ENCODE data around the gene MYO1E. TPM values are rescaled to one million over a fixed set of nuclear protein-coding genes. Genes with fewer than 3 reads are reported as not detected.

Gene MYO1E
- total and polyA plus RNA-seq, 2 of the 4 experiments (the other 2 are of a cell fraction) = 13.4 to 37.3 TPM

DNA sequence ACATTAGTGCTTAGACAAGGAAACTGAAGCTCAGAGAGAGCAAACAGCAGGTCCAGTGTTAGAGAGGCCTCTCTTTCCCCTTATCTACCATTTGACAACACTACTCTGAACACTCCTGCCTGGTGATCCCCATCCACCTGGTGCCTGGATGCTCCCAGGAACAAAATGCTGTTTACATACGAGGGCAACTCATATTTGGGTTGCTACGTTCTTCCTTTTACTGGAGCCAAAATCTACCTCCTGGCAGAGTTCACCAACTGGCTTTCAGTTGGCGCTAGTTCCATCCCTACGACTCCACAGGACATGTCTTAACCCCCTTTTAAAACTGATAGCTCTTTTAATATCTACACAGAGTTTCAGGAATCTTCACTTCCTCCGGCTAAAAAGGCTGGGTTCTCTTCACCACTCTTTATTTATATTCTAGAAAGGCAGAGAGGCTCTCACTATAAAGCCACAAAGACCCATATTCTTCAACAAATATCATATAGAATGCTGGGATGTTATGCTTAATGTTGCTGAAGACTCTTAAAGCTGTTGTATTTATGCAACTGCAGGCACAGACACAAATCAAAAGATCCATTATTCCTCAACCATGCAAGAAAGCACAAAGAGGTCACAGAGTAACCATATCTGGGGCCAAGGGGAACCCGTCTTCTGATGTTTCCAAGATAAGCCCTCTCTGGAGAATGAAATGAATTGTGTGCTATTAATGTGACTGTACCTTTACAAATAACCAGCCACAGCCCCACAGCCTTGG lies 219.8 kb downstream of the MYO1E start:
- Histone ChIP-seq H4K8ac (ENCODE audit: low read depth in 2 of 2, low read length in 2 of 2) (no peak overlapping the region), H3K14ac (replicated peaks; ENCODE audit: low read depth, low read length) (no peak overlapping the region), H2BK15ac (ENCODE audit: low read depth, low read length) (no peak overlapping the region), H4K91ac (ENCODE audit: insufficient read depth, low read depth, low read length) (no peak overlapping the region), H3K9me3 (ENCODE audit: control insufficient read depth, insufficient read depth, low read length) (no peaks in the 10 kb centered on the region), H3K27ac (ENCODE audit: insufficient read depth, low read length) (no peak overlapping the region), H3K27me3 (ENCODE audit: control insufficient read depth, insufficient read depth, low read length) (no peaks in the 10 kb centered on the region), H3K36me3 (ENCODE audit: control insufficient read depth, insufficient read depth, low read length) (peaks cover 25% of the 10 kb centered on the region), H3K9me1 (ENCODE audit: insufficient read depth, low read length) (peaks cover 5% of the 10 kb centered on the region; the same call in 1 of the 2 replicates), H3K4me2 (ENCODE audit: low read depth, low read length) (no peak overlapping the region), H4K20me1 (ENCODE audit: insufficient read depth, low read length) (no peaks in the 10 kb centered on the region), H3K18ac (ENCODE audit: low read depth, low read length) (no peak overlapping the region), H2AK5ac (ENCODE audit: low read depth, low read length) (no peak overlapping the region), H2AFZ (replicated peaks; ENCODE audit: low read length, poor library complexity) (no peak overlapping the region), H3K79me1 (ENCODE audit: low read depth in 1 of 2, low read length in 2 of 2) (peaks cover 0 to 6% of the 10 kb centered on the region in 2 experiments; a peak in 2 of 4 replicates), H3K9ac (ENCODE audit: low read depth, low read length) (no peak overlapping the region), H3K4me1 (ENCODE audit: control insufficient read depth, insufficient read depth, low read length) (peaks cover 3% of the 10 kb centered on the region; the same call in 1 of the 2 replicates), H2BK120ac (ENCODE audit: low read depth, low read length) (no peak overlapping the region), H2BK20ac (ENCODE audit: low read depth, low read length) (no peak overlapping the region), H3K56ac (ENCODE audit: extremely low read depth, insufficient read depth, low read length) (no peak overlapping the region), H3K23ac (ENCODE audit: low read depth, low read length) (no peak overlapping the region), H4K5ac (ENCODE audit: low read depth, low read length) (no peak overlapping the region), H2AK9ac (replicated peaks; ENCODE audit: low read depth, low read length, poor library complexity) (no peak overlapping the region), H2BK5ac (ENCODE audit: low read depth, low read length, poor library complexity, severe bottlenecking) (no peak overlapping the region), H3K4me3 (ENCODE audit: insufficient read depth, low read depth, low read length) (no peak overlapping the region), H3K4ac (ENCODE audit: low read depth, low read length) (no peak overlapping the region)
- no TSS peak for BruUV-seq (replicated peaks)
- WGBS, 2 experiments (ENCODE audit: extremely low coverage in 2 of 2, insufficient read length in 1 of 2) = 100% methylated on average over 3 of the region's 6 CpGs; no CpG with 5 or more reads in 1 of the 2 experiments
- DNase-seq (no peak), ATAC-seq (ENCODE audit: low read depth) (no peak)
- intact Hi-C loops (cut with micrococcal nuclease) (no loop called here), in situ Hi-C loops (cut with MboI; ENCODE audit: low sequenced_read_pairs) (loop anchor here (5.0 kb wide), 1 partner anchor 339 kb away; no protein-coding TSS in a partner anchor), dilution Hi-C loops (cut with HindIII; ENCODE audit: low sequenced_read_pairs, unreplicated experiment) (no loop called here)
- ChIA-PET POLR2A (ENCODE audit: unreplicated experiment) (no interaction called here), CTCF (no interaction called here)
- TF ChIP-seq, protein P1, sequence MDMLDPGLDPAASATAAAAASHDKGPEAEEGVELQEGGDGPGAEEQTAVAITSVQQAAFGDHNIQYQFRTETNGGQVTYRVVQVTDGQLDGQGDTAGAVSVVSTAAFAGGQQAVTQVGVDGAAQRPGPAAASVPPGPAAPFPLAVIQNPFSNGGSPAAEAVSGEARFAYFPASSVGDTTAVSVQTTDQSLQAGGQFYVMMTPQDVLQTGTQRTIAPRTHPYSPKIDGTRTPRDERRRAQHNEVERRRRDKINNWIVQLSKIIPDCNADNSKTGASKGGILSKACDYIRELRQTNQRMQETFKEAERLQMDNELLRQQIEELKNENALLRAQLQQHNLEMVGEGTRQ (IDR thresholded peaks at IDR 0.05; ENCODE audit: low read depth, low read length) = no peak
- no peak for TF ChIP-seq MXI1 (IDR thresholded peaks at IDR 0.05; ENCODE audit: borderline replicate concordance, low read depth, low read length)
- TF ChIP-seq RAD21 (IDR thresholded peaks at IDR 0.05; ENCODE audit: low read length) = no peak
- no peak for TF ChIP-seq CEBPB (IDR thresholded peaks at IDR 0.05; ENCODE audit: low read depth, low read length)
- no peak for TF ChIP-seq FOS (IDR thresholded peaks at IDR 0.05; ENCODE audit: low read depth, low read length)
- TF ChIP-seq POLR2A (IDR thresholded peaks at IDR 0.05; ENCODE audit: low read depth, low read length) = no peak
- TF ChIP-seq MAFK (IDR thresholded peaks at IDR 0.05; ENCODE audit: low read depth, low read length) = no peak
- TF ChIP-seq MAZ (IDR thresholded peaks at IDR 0.05; ENCODE audit: borderline replicate concordance, low read depth, low read length) = no peak
- TF ChIP-seq, protein P2, sequence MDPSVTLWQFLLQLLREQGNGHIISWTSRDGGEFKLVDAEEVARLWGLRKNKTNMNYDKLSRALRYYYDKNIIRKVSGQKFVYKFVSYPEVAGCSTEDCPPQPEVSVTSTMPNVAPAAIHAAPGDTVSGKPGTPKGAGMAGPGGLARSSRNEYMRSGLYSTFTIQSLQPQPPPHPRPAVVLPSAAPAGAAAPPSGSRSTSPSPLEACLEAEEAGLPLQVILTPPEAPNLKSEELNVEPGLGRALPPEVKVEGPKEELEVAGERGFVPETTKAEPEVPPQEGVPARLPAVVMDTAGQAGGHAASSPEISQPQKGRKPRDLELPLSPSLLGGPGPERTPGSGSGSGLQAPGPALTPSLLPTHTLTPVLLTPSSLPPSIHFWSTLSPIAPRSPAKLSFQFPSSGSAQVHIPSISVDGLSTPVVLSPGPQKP (IDR thresholded peaks at IDR 0.05; ENCODE audit: borderline replicate concordance, low read depth, low read length) = no peak
- TF ChIP-seq RFX5 (IDR thresholded peaks at IDR 0.05; ENCODE audit: low read depth, low read length) = no peak
- TF ChIP-seq SMC3 (IDR thresholded peaks at IDR 0.05; ENCODE audit: low read depth, low read length) = no peak
- TF ChIP-seq CHD1 (IDR thresholded peaks at IDR 0.05; ENCODE audit: low read depth, low read length) = no peak
- no peak for TF ChIP-seq RCOR1 (IDR thresholded peaks at IDR 0.05; ENCODE audit: insufficient replicate concordance, low read length)
- TF ChIP-seq, protein P3, sequence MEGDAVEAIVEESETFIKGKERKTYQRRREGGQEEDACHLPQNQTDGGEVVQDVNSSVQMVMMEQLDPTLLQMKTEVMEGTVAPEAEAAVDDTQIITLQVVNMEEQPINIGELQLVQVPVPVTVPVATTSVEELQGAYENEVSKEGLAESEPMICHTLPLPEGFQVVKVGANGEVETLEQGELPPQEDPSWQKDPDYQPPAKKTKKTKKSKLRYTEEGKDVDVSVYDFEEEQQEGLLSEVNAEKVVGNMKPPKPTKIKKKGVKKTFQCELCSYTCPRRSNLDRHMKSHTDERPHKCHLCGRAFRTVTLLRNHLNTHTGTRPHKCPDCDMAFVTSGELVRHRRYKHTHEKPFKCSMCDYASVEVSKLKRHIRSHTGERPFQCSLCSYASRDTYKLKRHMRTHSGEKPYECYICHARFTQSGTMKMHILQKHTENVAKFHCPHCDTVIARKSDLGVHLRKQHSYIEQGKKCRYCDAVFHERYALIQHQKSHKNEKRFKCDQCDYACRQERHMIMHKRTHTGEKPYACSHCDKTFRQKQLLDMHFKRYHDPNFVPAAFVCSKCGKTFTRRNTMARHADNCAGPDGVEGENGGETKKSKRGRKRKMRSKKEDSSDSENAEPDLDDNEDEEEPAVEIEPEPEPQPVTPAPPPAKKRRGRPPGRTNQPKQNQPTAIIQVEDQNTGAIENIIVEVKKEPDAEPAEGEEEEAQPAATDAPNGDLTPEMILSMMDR (conservative IDR thresholded peaks at IDR 0.05; ENCODE audit: low read depth, low read length) = no peak
- no peak for TF ChIP-seq BHLHE40 (IDR thresholded peaks at IDR 0.05; ENCODE audit: low read depth, low read length)

Measured in IMR-90 (cell line).